ENCODE measurements around the gene PDE4D. TPM values are rescaled to one million over a fixed set of nuclear protein-coding genes. Genes with fewer than 3 reads are reported as not detected.

PDE4D gene
- total and polyA plus RNA-seq, 2 donors (not counting 3 experiments of a cell fraction or from before 2014, with no cell fraction given): 34.5 to 51.2 TPM

DNA sequence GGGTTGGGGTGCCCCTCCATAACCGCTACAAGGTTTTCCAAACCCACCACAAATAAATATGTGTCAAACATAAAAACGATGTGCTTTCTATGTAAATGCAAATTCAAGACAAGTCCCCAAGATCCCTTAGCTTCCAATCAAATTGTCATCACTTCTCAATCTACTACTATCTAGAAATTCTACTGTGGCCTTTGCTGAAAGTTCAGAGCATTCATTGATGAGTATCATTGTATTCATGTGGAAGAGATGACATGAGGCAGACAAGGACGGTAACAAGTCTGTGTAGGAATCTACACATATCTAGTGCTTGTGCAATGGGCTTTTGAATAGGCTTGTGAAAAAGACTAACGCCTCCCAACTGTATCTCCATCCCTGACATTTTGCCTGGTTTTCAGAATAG, 524.6 kb downstream of the PDE4D start:
- H3K9me1 ChIP-seq (replicated peaks; ENCODE audit: control insufficient read depth, extremely low read depth, insufficient read depth, low read length): no peaks in the 10 kb centered on the region
- H3K36me3 ChIP-seq (ENCODE audit: control insufficient read depth in 2 of 2, extremely low read depth in 1 of 2, insufficient read depth in 2 of 2, low read length in 2 of 2): no peaks in the 10 kb centered on the region
- no peaks in the 10 kb centered on the region for H3K79me2 ChIP-seq (ENCODE audit: control insufficient read depth, insufficient read depth, low read length)
- H3K27ac ChIP-seq (ENCODE audit: insufficient read depth, low read depth, low read length): no peak overlapping the region
- intact Hi-C loops (cut with micrococcal nuclease) (loop anchor here (1.0 to 5.0 kb wide), 4 partner anchors 92 to 332 kb away; no protein-coding TSS in a partner anchor), dilution Hi-C loops (cut with MboI; ENCODE audit: extremely low pct_ligation_motif_present, low sequenced_read_pairs) (no loop called here)
- no peaks in the 10 kb centered on the region for H3K9me3 ChIP-seq (replicated peaks; ENCODE audit: control insufficient read depth, insufficient read depth, low read length)
- H3K4me3 ChIP-seq (replicated peaks in 1 of 3; ENCODE audit: insufficient read depth in 1 of 3, low read depth in 1 of 3, low read length in 3 of 3): no peak overlapping the region
- H3K27me3 ChIP-seq (ENCODE audit: control insufficient read depth in 2 of 2, insufficient read depth in 2 of 2, low read length in 2 of 2): peaks cover 0 to 2% of the 10 kb centered on the region in 2 experiments
- FAIRE-seq (no peak), DNase-seq (ENCODE audit: low read depth, low spot score) (no peak)
- no peaks in the 10 kb centered on the region for H3K4me1 ChIP-seq (ENCODE audit: control insufficient read depth, extremely low read depth, insufficient read depth, low read length)
- TF ChIP-seq, protein P1, sequence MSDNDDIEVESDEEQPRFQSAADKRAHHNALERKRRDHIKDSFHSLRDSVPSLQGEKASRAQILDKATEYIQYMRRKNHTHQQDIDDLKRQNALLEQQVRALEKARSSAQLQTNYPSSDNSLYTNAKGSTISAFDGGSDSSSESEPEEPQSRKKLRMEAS (IDR thresholded peaks at IDR 0.05; ENCODE audit: insufficient read depth, insufficient read length): no peak
- TF ChIP-seq, protein P2, sequence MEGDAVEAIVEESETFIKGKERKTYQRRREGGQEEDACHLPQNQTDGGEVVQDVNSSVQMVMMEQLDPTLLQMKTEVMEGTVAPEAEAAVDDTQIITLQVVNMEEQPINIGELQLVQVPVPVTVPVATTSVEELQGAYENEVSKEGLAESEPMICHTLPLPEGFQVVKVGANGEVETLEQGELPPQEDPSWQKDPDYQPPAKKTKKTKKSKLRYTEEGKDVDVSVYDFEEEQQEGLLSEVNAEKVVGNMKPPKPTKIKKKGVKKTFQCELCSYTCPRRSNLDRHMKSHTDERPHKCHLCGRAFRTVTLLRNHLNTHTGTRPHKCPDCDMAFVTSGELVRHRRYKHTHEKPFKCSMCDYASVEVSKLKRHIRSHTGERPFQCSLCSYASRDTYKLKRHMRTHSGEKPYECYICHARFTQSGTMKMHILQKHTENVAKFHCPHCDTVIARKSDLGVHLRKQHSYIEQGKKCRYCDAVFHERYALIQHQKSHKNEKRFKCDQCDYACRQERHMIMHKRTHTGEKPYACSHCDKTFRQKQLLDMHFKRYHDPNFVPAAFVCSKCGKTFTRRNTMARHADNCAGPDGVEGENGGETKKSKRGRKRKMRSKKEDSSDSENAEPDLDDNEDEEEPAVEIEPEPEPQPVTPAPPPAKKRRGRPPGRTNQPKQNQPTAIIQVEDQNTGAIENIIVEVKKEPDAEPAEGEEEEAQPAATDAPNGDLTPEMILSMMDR (IDR thresholded peaks at IDR 0.05; ENCODE audit: extremely low read depth in 1 of 2, insufficient read depth in 1 of 2, low read depth in 1 of 2, low read length in 2 of 2): no peak
- TF ChIP-seq POLR2A (IDR thresholded peaks at IDR 0.05; ENCODE audit: low read depth, low read length) (no peak), JUN (IDR thresholded peaks at IDR 0.05; ENCODE audit: borderline replicate concordance, insufficient read depth, insufficient read length, low read depth) (no peak), MYC (IDR thresholded peaks at IDR 0.05; ENCODE audit: low read depth, low read length) (no peak), POLR2AphosphoS5 (IDR thresholded peaks at IDR 0.05; ENCODE audit: insufficient read depth, low read depth, low read length) (no peak), EZH2 (IDR thresholded peaks at IDR 0.05; ENCODE audit: borderline replicate concordance, low read depth, low read length, severe bottlenecking) (no peak), FOS (IDR thresholded peaks at IDR 0.05; ENCODE audit: borderline replicate concordance, insufficient read depth, low read length) (no peak), GATA2 (IDR thresholded peaks at IDR 0.05; ENCODE audit: insufficient read depth, insufficient read length, low read depth, low read length) (no peak)
- no peak overlapping the region for H3K9ac ChIP-seq (replicated peaks; ENCODE audit: extremely low read depth, insufficient read depth, low read length)
- H4K20me1 ChIP-seq (replicated peaks; ENCODE audit: control insufficient read depth, extremely low read depth, insufficient read depth, low read length): no peaks in the 10 kb centered on the region
- BruUV-seq (replicated peaks): no TSS peak
- POLR2A ChIA-PET: no interaction called here
- H3K4me2 ChIP-seq (ENCODE audit: insufficient read depth, low read length): no peak overlapping the region
- CTCF ChIA-PET: interaction anchor here (0.8 to 5.7 kb wide), 12 partner anchors 10 to 194 kb away, joined by 3 to 193 read pairs (median 12); no protein-coding TSS in a partner anchor
- no peak overlapping the region for H2AFZ ChIP-seq (ENCODE audit: low read depth, low read length)

Measured in endothelial cell of umbilical vein (primary cell).